ENCODE results near the gene CACUL1. TPM values are rescaled to one million over a fixed set of nuclear protein-coding genes. Genes with fewer than 3 reads are reported as not detected.
A peak's percentile ranks its signal among the peaks of the same experiment; 100 is the strongest.

Gene CACUL1
- total RNA-seq, 1 donor from 2014 or later: 34.0 TPM

DNA sequence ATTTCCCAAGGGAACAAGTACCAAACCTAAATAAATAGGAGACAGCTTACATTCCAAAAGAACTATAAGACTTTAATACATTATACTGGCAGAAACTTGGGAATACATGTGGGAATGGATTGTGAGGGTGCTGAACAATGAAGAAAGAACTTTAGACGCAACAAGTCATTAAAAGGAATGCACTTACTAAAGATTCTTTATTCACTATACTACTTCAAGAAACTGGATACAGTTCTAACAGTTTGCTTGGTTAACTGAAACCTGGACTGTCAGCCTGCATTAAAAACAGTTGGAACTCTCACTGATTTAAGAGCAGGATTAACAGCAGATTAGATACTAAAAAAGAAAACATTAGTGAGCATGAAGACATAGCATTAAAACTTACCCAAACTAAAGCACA, 12.0 kb downstream of the CACUL1 start:
- Mint-ChIP-seq H3K4me3 (ENCODE audit: unreplicated experiment) (no peak overlapping the region), H3K36me3 (ENCODE audit: unreplicated experiment) (peaks cover 4% of the 10 kb centered on the region), H3K27me3 (ENCODE audit: unreplicated experiment) (no peaks in the 10 kb centered on the region), H3K27ac (ENCODE audit: unreplicated experiment) (peak overlapping the region; percentile 46), H3K9me3 (ENCODE audit: unreplicated experiment) (no peaks in the 10 kb centered on the region), H3K4me1 (ENCODE audit: unreplicated experiment) (peaks cover 59% of the 10 kb centered on the region)
- TF ChIP-seq, protein P1, sequence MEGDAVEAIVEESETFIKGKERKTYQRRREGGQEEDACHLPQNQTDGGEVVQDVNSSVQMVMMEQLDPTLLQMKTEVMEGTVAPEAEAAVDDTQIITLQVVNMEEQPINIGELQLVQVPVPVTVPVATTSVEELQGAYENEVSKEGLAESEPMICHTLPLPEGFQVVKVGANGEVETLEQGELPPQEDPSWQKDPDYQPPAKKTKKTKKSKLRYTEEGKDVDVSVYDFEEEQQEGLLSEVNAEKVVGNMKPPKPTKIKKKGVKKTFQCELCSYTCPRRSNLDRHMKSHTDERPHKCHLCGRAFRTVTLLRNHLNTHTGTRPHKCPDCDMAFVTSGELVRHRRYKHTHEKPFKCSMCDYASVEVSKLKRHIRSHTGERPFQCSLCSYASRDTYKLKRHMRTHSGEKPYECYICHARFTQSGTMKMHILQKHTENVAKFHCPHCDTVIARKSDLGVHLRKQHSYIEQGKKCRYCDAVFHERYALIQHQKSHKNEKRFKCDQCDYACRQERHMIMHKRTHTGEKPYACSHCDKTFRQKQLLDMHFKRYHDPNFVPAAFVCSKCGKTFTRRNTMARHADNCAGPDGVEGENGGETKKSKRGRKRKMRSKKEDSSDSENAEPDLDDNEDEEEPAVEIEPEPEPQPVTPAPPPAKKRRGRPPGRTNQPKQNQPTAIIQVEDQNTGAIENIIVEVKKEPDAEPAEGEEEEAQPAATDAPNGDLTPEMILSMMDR (IDR thresholded peaks at IDR 0.05): no peak
- no peak for DNase-seq (ENCODE audit: extremely low spot score, unreplicated experiment)

DNA sequence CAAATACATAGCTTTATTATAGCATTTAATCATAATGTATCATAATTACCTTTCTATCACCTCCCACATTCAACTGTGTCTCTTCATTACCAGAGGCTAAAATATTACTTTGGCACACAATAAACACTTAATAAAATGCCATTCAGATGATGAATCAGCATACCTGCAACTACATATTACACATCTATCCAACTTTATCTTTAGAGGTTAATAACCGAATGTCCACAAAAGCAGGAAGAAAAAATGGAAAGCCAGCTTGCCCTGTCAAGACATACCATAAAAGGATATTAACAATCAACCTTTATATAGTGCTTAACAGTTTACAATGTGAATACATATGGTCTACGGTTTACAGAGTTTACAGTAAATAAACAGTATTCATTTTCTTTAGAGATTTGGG, 12.7 kb downstream of the CACUL1 start:
- Mint-ChIP-seq H3K4me3 (ENCODE audit: unreplicated experiment) (no peak overlapping the region), H3K4me1 (ENCODE audit: unreplicated experiment) (peaks cover 59% of the 10 kb centered on the region), H3K27ac (ENCODE audit: unreplicated experiment) (no peak overlapping the region), H3K27me3 (ENCODE audit: unreplicated experiment) (no peaks in the 10 kb centered on the region), H3K9me3 (ENCODE audit: unreplicated experiment) (no peaks in the 10 kb centered on the region), H3K36me3 (ENCODE audit: unreplicated experiment) (no peaks in the 10 kb centered on the region)
- TF ChIP-seq, protein P1 (IDR thresholded peaks at IDR 0.05): no peak
- no peak for DNase-seq (ENCODE audit: extremely low spot score, unreplicated experiment)

DNA sequence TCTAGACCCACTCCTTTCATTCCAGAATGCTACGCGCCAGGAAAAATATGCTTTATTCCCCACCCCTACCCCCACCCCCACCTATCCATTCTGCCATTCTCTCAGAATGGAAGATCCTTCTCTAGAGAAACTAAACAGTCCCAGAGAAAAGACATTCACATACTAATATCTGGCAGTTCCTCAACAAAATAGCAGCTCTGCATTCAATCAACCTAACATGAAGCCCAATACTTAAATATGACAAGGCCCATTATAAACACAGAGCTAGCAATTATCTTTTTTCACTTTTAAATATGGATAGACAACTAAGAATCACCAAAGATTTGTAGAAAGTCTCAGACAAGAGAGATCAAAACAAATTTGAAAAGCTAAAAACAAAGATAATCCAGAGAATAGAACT, 16.4 kb downstream of the CACUL1 start:
- H3K27me3 Mint-ChIP-seq (ENCODE audit: unreplicated experiment): no peaks in the 10 kb centered on the region
- TF ChIP-seq, protein P1 (IDR thresholded peaks at IDR 0.05): no peak
- H3K27ac Mint-ChIP-seq (ENCODE audit: unreplicated experiment): no peak overlapping the region
- no peak overlapping the region for H3K4me3 Mint-ChIP-seq (ENCODE audit: unreplicated experiment)
- no peak for DNase-seq (ENCODE audit: extremely low spot score, unreplicated experiment)
- H3K4me1 Mint-ChIP-seq (ENCODE audit: unreplicated experiment): peaks cover 50% of the 10 kb centered on the region
- H3K9me3 Mint-ChIP-seq (ENCODE audit: unreplicated experiment): no peaks in the 10 kb centered on the region
- no peaks in the 10 kb centered on the region for H3K36me3 Mint-ChIP-seq (ENCODE audit: unreplicated experiment)

DNA sequence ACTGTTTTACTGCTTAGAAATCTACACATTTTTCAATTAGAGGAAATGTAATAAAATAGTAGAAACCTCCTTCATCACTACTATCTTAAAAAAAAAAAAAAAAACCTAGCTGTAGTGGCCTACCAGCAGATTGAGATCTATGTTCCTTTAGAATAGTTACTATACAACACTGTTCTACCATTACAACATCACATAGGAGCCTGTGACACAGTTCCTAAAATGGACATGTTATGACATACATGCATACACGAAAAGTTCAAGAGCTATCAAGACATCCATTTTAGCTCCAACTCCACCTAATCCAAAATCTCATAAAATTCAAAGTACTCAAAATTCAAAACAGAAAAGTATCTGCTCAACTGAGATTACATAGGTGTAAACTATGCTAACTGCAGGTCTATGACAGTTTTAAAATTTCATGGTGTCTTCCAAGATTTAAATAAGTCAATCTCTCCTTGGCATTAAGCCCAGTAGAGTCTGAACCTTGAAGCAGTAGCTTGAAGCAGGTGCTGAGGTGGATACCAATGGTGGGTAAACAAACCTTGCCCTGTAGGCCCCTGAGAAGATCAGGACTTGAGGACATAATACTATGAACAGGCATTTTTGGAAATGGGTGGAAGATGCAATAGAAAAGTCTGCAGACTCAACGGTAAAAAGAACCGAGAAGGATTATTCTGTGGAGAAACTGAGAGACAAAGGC, 17.0 kb downstream of the CACUL1 start:
- H3K27me3 Mint-ChIP-seq (ENCODE audit: unreplicated experiment): no peaks in the 10 kb centered on the region
- peaks cover 47% of the 10 kb centered on the region for H3K4me1 Mint-ChIP-seq (ENCODE audit: unreplicated experiment)
- DNase-seq (ENCODE audit: extremely low spot score, unreplicated experiment): no peak

DNA sequence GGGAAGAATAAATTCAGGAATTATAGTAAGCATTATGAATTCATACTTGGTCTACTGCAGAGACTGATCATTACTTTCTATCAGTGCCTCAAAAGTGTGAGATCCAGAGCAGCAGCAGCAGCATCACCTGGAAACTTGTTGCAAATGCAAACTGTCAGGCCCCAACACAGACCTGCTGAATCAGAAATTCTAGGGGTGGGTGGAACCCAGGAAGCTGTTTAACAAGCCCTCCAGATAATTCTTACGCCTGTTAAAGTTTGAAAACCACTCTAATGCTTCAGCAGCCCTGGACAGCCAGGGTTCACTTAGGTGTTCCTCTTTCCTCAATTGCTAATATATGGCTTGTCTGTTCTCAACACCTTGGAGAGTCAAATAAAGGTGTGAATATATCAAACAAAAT, 19.5 kb downstream of the CACUL1 start:
- Mint-ChIP-seq H3K4me1 (ENCODE audit: unreplicated experiment) (peaks cover 36% of the 10 kb centered on the region), H3K27me3 (ENCODE audit: unreplicated experiment) (no peaks in the 10 kb centered on the region), H3K27ac (ENCODE audit: unreplicated experiment) (no peak overlapping the region), H3K4me3 (ENCODE audit: unreplicated experiment) (no peak overlapping the region), H3K36me3 (ENCODE audit: unreplicated experiment) (no peaks in the 10 kb centered on the region), H3K9me3 (ENCODE audit: unreplicated experiment) (no peaks in the 10 kb centered on the region)
- TF ChIP-seq, protein P1 (IDR thresholded peaks at IDR 0.05): no peak
- no peak for DNase-seq (ENCODE audit: extremely low spot score, unreplicated experiment)

More for the DNA sequence above, 17.0 kb downstream of the CACUL1 start:
- Mint-ChIP-seq H3K9me3 (ENCODE audit: unreplicated experiment) (no peaks in the 10 kb centered on the region), H3K27ac (ENCODE audit: unreplicated experiment) (no peak overlapping the region), H3K36me3 (ENCODE audit: unreplicated experiment) (no peaks in the 10 kb centered on the region), H3K4me3 (ENCODE audit: unreplicated experiment) (no peak overlapping the region)
- TF ChIP-seq, protein P1 (IDR thresholded peaks at IDR 0.05): no peak
